HG02884 (cell line): Measurements from ENCODE around the gene MACROD2.
A peak's percentile ranks its signal among the peaks of the same experiment; 100 is the strongest.

Source experiments
- ATAC-seq: cut with Tn5 transposase; IDR thresholded peaks from one replicate; pipeline ENCODE4 v1.9.1; 2021; ENCODE audit warnings: mild to moderate bottlenecking, moderate library complexity; ENCODE audit not compliant: unreplicated experiment

MACROD2 gene

DNA sequence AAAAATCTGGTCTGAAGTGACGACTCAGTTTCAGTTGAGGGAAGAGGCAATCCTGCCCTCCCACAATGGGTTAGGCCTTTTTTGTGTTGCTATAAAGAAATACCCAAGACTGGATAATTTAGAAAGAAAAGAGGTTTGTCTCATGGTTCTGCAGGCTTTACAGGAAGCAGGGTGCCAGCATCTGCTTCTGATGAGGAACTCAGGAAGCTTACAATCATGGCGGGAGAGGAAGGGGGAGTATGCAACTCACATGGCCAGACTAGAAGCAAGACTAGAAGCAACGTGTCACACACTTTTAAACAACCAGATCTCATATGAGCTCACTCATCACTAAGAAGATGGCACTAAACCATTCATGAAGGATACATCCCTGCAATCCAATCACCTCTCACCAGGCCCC lies 2048.6 kb downstream of the MACROD2 start:
- ATAC-seq, result no peak

- no peak for ATAC-seq
Measured at GRCh38 chr20:16048876-16049275, 2053.6 kb downstream of the MACROD2 start.

DNA sequence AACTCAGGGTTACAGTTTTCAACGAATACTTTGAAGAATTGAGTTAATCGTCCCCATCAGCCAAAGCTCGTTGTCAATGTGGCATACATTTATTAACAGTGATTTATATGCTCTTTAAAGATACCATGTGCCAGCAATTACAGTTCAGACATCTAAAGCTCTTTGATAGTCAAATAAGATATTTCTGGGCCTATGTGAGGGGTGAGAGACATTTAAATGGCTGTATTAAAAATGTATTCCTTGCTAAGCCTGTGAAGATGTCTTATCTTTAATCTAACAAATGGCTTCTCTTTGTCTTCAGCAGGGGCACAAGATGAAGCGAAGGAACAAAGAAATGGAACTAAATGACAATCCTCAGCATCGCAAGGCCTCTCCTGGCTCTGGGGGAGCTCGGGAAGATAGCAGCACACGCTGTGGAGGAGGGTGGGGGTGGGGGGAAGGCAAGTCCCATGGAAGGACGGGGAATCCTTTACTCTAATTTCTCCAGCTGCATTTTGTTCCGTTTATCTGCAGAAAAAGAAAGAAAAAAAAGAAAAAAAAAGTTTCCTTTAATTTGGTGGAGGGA lies 2054.3 kb downstream of the MACROD2 start:
- ATAC-seq, result no peak

DNA sequence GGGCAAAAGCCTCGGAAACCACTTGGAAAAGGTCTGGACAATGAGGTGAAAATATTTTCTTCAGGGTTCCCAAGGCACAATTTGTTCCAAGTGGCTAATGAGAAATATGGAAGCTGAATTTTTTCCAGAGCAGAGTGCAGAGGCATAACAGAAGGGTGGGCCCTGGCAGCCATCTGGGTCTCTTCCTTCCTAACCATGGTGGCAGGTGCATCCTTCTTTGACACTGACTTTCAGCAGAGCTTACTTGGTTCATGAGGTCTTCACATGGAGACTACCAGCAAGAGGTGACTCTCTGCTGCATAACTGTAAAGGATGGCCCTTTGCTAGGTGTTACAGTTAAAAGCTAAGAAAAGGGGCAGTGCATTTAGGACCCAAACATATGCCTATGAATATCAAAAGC lies 2055.1 kb downstream of the MACROD2 start:
- ATAC-seq, result no peak

- no peak for ATAC-seq
Measured at GRCh38 chr20:16051968-16052367, 2056.7 kb downstream of the MACROD2 start.

DNA sequence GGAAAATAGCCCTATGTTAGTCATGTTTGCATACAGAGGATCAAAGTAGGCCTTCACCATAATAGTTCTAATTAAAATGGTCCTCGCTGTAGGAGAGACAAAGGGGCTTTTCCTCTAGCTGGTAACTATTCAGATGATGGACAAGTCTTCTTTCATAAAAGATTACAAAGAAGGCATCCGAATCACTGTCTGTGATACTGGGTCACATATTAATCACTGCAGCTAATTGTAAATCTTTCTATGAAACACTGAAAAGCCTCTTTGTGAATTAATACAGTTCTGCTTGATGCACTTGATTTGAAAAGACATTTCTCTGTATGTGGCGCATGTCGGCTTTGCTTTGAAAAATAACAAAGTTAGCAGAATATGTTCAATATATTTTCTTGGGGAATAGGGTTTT lies 2057.1 kb downstream of the MACROD2 start:
- no peak for ATAC-seq

GRCh38 chr20:16054985-16055384 lies 2059.7 kb downstream of the MACROD2 start:
- no peak for ATAC-seq

GRCh38 chr20:16057651-16058050 lies 2062.3 kb downstream of the MACROD2 start:
- no peak for ATAC-seq

- no peak for ATAC-seq
Measured at GRCh38 chr20:16058268-16058667, 2063.0 kb downstream of the MACROD2 start.

DNA sequence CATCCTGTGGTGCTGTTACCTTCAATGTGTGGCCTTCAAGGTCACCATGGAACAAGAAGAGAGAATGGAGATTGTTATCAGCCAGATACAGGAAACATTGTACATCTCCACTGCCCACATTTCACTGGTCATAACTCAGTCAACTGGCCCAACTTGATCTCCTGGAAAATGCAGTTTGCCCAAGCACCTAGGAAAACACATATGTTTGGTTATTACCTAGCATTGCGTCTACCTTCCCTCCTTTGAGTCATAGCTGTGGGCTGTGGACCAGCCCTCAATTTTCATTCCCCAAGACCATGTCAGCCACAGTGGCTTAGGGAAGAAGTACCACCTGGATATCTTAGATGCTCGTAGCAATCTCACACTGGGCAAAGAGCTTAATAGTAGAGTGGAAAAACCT lies 2064.5 kb downstream of the MACROD2 start:
- ATAC-seq, result no peak

GRCh38 chr20:16061351-16061750 lies 2066.0 kb downstream of the MACROD2 start:
- ATAC-seq, result no peak

- no peak for ATAC-seq
Measured at GRCh38 chr20:16062661-16063581, 2067.6 kb downstream of the MACROD2 start.

- ATAC-seq, result no peak
Measured at GRCh38 chr20:16063881-16064280, 2068.6 kb downstream of the MACROD2 start.

DNA sequence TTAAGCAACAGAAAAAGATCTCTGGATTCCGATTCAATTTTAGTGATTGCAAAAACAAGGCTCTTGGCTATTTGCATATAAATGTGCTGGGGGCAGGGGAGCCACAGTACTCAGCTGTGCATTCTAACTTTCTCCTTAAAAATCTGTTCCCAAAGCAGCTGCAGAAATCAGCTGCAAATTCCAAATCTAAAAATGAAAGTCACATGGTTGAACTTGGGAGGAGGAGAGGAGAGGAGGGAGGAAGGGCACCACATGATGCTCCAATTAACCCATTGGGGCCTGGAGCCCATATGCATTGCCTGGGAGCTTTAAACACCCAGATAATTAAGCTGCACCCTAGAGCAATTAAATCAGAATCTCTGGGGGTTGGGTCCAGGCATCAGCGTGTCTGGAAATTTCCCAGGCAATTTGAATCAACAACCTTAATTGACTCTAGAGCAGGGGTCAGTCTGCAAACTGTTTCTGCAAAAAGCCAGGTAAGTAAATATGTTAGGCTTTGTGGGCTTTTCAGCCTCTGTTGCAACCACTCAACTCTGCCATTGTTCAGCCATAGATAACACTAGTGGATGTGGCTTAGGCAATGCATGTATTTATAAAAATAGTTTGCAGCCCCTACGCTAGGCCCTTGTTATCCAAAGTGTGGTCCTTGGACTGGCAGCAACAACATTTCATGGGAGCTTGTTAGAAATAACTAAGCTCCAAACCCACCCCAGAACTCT lies 2069.8 kb downstream of the MACROD2 start:
- no peak for ATAC-seq

DNA sequence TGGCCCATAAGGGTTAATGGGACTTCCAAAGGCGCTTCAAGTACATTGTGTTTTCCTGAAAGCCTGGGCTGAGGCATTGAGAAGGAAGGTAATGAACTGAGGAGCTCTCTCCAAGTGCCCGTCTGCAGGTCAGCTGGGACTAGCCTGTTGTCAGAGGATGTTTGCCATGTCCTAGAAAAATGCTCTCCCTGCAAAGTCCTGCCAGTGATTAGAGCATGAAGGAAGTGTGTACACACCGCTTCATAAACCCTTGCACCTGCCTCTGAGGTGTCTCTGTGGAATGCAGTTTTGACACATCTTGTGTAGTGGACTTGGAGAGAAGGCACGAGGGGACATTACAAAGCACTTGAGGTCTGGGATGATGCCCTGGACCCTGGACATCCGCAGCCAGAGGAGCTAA lies 2071.3 kb downstream of the MACROD2 start:
- ATAC-seq, result no peak

GRCh38 chr20:16069389-16070010 lies 2074.2 kb downstream of the MACROD2 start:
- peak; percentile 87 for ATAC-seq

GRCh38 chr20:16072220-16072619 lies 2076.9 kb downstream of the MACROD2 start:
- no peak for ATAC-seq

GRCh38 chr20:16078172-16078898 lies 2083.0 kb downstream of the MACROD2 start:
- no peak for ATAC-seq

DNA sequence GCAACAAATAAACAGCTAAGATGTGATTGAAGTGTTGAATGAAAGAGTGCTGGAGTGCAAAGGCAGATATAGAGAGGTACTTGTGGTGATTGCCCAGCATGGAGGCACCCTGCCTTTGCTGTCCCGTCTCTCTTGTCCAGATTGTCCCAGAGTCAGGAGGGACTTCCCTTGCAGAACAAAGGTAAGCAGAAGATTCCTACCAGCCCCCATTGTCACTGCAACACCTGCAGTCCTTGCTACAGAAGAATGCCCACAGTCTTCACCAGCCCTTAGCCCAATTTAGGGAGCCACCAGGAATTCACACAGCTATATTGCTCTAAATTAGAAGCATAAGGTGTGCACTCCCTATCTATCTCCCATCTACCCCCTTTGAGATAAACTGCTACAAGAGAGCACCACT lies 2086.1 kb downstream of the MACROD2 start:
- no peak for ATAC-seq

DNA sequence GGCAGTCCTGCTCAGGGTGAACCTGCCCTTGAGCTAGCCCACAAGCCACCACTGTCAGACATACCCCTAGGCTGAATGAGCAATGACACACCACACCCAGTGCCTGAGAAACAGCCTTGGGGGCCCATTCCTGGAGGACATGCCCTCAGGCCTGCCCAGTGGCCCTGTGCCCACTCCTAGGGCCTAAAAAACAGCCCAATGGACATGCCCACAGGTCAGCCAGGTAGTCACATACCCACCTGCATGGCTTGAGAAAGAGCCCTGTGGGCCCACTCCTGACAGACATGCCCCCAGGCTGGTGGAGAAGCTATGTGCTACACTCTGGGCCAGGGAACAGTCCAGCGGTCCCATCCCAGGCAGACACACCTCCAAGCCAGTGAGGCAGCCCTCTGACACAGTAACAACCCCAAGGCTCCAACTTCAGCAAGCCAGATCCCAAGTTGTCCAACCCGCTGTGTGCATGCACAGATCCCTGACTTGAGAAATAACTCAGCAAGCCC lies 2086.8 kb downstream of the MACROD2 start:
- ATAC-seq, result no peak
